Psoas muscle (tissue), 8 donors: ENCODE data around the gene CXorf49B. TPM values are rescaled to one million over a fixed set of nuclear protein-coding genes. Genes with fewer than 3 reads are reported as not detected.

ENCODE experiments used
- ATAC-seq, 4 donors: fragments of 200-7000 bp; cut with Tn5 transposase; one replicate each; pipeline ENCODE4 v1.9.1; 2020; ENCODE audit warnings: moderate library complexity in 3 of 4, mild to moderate bottlenecking in 2 of 4
- DNase-seq, 2 donors: peaks; one replicate each; pipeline ENCODE4 v3.0.0-alpha.2; 2020
- H3K27ac ChIP-seq: fragments of 200-600 bp; one replicate; pipeline ENCODE4 v1.8.0; 2022
- H3K27me3 ChIP-seq, 3 donors: fragments of 200-600 bp in 1 of 3; one replicate each; pipeline versions ENCODE4 v1.6.1 to v1.8.0; 2013 to 2022; ENCODE audit warnings: low read length in 2 of 3, mild to moderate bottlenecking in 2 of 3, moderate library complexity in 1 of 3; ENCODE audit not compliant: insufficient read depth in 3 of 3
- H3K36me3 ChIP-seq, 2 donors: fragments of 200-600 bp in 1 of 2; one replicate each; pipeline versions ENCODE4 v1.6.1 to v1.8.0; 2013 to 2022; ENCODE audit warnings: low read depth in 1 of 2, mild to moderate bottlenecking in 1 of 2, moderate library complexity in 1 of 2; ENCODE audit not compliant: insufficient read depth in 1 of 2
- H3K4me1 ChIP-seq: fragments of 200-600 bp; one replicate; pipeline ENCODE4 v1.8.0; 2022
- H3K4me3 ChIP-seq: fragments of 200-600 bp; one replicate; pipeline ENCODE4 v1.8.0; 2022; ENCODE audit warnings: mild to moderate bottlenecking
- H3K9me3 ChIP-seq: fragments of 200-600 bp; one replicate; pipeline ENCODE4 v1.8.0; 2022
- WGBS, 3 donors: extraction: QIAGEN DNeasy Blood & Tissue Kit; methylation state at CpG; one replicate each; pipeline versions ENCODE4 v1.1.6 to v1.1.7; 2013; 5-methylcytosine and 5-hydroxymethylcytosine counted together
- intact Hi-C, 2 donors: fragments of 100-400 bp; cut with DNase I; formaldehyde crosslinking; loops; one replicate each; pipeline versions ENCODE4 v1.11.0 to v1.14.2; 2022
- polyA plus RNA-seq, 3 donors: library from polyadenylated mRNA; stranded (reverse); fragments of 200-250 nt; gene quantifications; one replicate each; pipeline ENCODE4 v1.2.3, GENCODE V29; 2013
- total RNA-seq, 4 donors: library from RNA; stranded (reverse); fragmentation: NEBNext Ultra II Directional in 2 of 4; extraction: Animal tissue kit (Norgen Biotek cat#: 25700) in 2 of 4; gene quantifications; one replicate each; pipeline versions ENCODE4 v1.2.1 to v1.2.4, GENCODE V29; 2021 to 2023
- TF ChIP-seq, protein P1 (sequence below): fragments of 200-600 bp; IDR thresholded peaks from one replicate; pipeline ENCODE4 v1.8.0; 2022; ENCODE audit warnings: antibody characterized with exemption
- donor health status: healthy with polysubstance abuse.
- donor health status: DM: no; HTN: no; CAD: no; lungs with moderate emphysema.
- donor health status: Bipolar disorder and iron deficiency.
- donor health status: healthy.
- donor health status: DM: yes; HTN: yes; CAD: no.
- donor health status: DM: no; HTN: no; CAD: no.
- donor health status: DM: no; HTN: no; CAD: no.
- donor health status: DM: yes; HTN: yes; CAD: no.

CXorf49B gene
- total and polyA plus RNA-seq, 7 donors = not detected

DNA sequence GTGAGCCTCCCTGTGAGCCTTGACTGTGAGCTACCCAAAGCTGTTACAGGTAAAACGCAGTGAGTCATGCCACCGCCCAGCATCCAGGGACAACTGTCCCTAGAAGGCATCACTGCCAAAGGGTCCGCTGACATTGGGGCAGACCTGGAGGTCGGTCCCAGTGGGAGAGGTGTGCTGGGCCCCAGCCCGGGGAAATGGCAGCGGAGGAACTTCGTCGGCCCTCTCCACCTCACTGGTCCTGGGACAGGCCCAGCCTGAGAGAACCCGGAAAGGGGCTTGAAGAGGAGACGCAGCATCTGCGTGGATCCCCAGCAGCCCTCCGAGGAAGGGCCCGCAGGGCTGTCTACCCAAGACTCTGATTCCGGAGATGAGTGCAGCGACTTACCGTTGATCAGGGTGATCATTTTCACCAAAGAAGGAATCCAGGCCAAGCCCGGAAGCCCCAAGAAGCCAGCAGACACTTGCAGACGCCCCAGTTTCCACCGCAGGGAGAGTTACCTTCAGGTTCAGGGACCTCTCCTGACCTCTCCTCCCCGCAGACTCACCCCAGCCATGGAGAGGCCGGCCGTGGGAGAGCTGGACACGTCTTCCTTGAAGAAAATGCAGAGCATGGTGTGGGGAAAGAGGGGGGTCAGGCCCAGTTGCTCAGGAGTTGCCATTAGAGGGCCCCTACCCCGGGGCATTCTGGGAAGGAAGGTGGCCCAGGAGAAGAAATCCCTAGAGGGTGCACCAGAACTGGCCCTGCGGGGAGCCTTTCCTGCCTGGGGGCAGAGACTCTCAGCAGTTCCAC is 51.2 kb downstream of the CXorf49B start:
- Histone ChIP-seq H3K9me3 (no peaks in the 10 kb centered on the region), H3K36me3 (no peaks in the 10 kb centered on the region), H3K27ac (no peak overlapping the region), H3K27me3 (peaks cover 0 to 22% (median 0%) of the 10 kb centered on the region in 3 donors), H3K4me3 (no peak overlapping the region), H3K4me1 (no peaks in the 10 kb centered on the region)
- intact Hi-C loops = no loop called here
- TF ChIP-seq, protein P1, sequence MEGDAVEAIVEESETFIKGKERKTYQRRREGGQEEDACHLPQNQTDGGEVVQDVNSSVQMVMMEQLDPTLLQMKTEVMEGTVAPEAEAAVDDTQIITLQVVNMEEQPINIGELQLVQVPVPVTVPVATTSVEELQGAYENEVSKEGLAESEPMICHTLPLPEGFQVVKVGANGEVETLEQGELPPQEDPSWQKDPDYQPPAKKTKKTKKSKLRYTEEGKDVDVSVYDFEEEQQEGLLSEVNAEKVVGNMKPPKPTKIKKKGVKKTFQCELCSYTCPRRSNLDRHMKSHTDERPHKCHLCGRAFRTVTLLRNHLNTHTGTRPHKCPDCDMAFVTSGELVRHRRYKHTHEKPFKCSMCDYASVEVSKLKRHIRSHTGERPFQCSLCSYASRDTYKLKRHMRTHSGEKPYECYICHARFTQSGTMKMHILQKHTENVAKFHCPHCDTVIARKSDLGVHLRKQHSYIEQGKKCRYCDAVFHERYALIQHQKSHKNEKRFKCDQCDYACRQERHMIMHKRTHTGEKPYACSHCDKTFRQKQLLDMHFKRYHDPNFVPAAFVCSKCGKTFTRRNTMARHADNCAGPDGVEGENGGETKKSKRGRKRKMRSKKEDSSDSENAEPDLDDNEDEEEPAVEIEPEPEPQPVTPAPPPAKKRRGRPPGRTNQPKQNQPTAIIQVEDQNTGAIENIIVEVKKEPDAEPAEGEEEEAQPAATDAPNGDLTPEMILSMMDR = no peak
- DNase-seq = no peak
- 78 to 84% (median 83%) methylated on average over 24 to 25 of the region's 25 CpGs for WGBS, 3 donors
- no peak for ATAC-seq

DNA sequence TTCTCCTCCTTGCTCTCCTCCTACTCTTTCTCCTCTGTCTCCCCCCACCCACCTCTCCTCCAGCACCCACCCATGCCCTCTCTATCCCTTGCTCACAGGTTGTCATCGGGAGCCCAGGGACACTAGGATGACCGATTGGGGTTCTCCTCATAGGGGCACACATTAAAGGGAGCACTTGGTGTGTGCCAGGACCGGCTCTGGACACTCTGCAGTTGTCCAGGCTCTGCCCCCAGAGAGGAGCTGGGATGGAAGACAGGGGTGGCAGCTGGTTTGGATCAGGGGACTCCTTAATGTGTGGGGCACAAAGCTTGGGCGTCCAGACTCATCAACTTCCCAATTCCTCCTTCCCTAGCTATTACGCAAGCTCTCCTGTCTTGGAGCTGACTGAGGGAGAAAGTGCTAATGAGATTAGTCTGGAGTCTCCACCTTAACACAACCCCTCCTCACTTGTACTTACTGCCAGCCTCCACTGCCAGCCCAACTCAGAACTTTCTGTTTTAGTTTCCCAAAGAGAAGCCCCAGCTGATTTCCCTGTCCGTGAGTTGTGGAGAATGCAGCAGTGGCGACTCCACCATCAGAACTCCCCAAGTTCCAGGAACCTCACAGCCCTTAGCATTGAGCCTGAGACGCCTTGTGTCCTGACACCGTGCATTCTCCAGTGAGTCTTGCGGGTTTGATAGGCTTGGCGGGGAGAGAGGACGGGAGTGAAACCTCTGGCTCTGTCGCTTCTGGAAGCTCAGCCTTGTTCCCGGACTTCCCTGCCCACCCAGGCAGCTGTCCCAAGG is 52.2 kb downstream of the CXorf49B start:
- Histone ChIP-seq H3K9me3 (no peaks in the 10 kb centered on the region), H3K4me1 (no peaks in the 10 kb centered on the region), H3K4me3 (no peak overlapping the region), H3K36me3 (no peaks in the 10 kb centered on the region), H3K27ac (no peak overlapping the region), H3K27me3 (peaks cover 0 to 22% (median 0%) of the 10 kb centered on the region in 3 donors)
- intact Hi-C loops = no loop called here
- WGBS, 3 donors = 70 to 83% (median 73%) methylated on average over 12 to 14 of the region's 14 CpGs
- TF ChIP-seq, protein P1 = no peak
- ATAC-seq (no peak), DNase-seq (no peak)

DNA sequence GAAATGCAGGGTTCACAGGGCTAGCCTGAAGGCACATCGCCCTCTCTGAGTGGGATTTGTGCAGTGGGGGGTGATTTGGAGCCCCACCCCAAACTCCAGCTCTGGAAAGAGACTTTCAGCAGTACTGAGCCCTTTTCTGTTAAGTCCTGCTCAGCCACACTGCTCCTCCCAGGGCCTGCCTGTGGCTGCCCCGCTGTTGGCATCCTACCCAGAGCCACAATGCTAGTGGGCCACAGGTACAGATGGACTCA is 52.7 kb downstream of the CXorf49B start:
- intact Hi-C loops = no loop called here
- WGBS, 3 donors = 47 to 61% (median 59%) methylated on average over 2 of the region's 2 CpGs
- DNase-seq = no peak

More for the DNA sequence above, 52.7 kb downstream of the CXorf49B start:
- H3K4me3 ChIP-seq = no peak overlapping the region
- H3K27ac ChIP-seq = no peak overlapping the region
- no peaks in the 10 kb centered on the region for H3K36me3 ChIP-seq
- TF ChIP-seq, protein P1 = no peak
- H3K4me1 ChIP-seq = no peaks in the 10 kb centered on the region
- peaks cover 0 to 22% (median 0%) of the 10 kb centered on the region in 3 donors for H3K27me3 ChIP-seq
- no peak for ATAC-seq
- H3K9me3 ChIP-seq = no peaks in the 10 kb centered on the region

Other genes with a start within 250 kb of the CXorf49B start
- gene OGT, start 230.2 kb upstream of the CXorf49B start, total RNA-seq = 10 to 100 TPM; 40.9 to 64.1 (median 51.8) TPM
- 10 to 100 TPM; 17.2 to 63.0 (median 23.5) TPM for gene OGT, start 230.2 kb upstream of the CXorf49B start, polyA plus RNA-seq
- gene GCNA, start 184.9 kb upstream of the CXorf49B start, total RNA-seq = 1 to 10 TPM in 3 of 4 donors, under 1 TPM in 1; 0.98 to 7.5 (median 2.9) TPM
- 1 to 10 TPM; 2.9 to 9.1 (median 4.7) TPM for gene GCNA, start 184.9 kb upstream of the CXorf49B start, polyA plus RNA-seq
- under 1 TPM in 1 of 4 donors, not detected in 3; 0.21 TPM for gene CXCR3, start 144.8 kb upstream of the CXorf49B start, total RNA-seq
- under 1 TPM in 2 of 3 donors, not detected in 1; 0.01 to 0.05 TPM for gene CXCR3, start 144.8 kb upstream of the CXorf49B start, polyA plus RNA-seq
- gene CXorf49, start 45.1 kb upstream of the CXorf49B start, total RNA-seq = not detected
- gene CXorf49, start 45.1 kb upstream of the CXorf49B start, polyA plus RNA-seq = not detected
- 1 to 10 TPM; 1.9 to 4.4 (median 3.4) TPM for gene NHSL2, start 147.5 kb downstream of the CXorf49B start, total RNA-seq
- under 1 TPM; 0.30 to 0.48 (median 0.40) TPM for gene NHSL2, start 147.5 kb downstream of the CXorf49B start, polyA plus RNA-seq